ENCODE measurements around the gene GOLGA8T.
"Not testable (repeated sequence)": the region's sequence is repeated elsewhere in the genome, so short reads cannot be mapped to it uniquely, and the experiment has no call there.

Gene GOLGA8T

GRCh38 chr15:30192119-30192745 is 57.4 kb downstream of the GOLGA8T start:
- DNase-seq: not testable (repeated sequence)

GRCh38 chr15:30192892-30193291 is 58.0 kb downstream of the GOLGA8T start:
- DNase-seq: not testable (repeated sequence)
